NCI-H2029 (cell line): ENCODE measurements around the gene GBP2.

Experiments used
- DNase-seq: peaks from one replicate; lab custom pipeline; 2025; lab: John Stamatoyannopoulos, UW

GBP2 gene

GRCh38 chr1:89065079-89065868 lies 60.6 kb downstream of the GBP2 start, which contains the start of gene GBP1:
Gene GBP1, minus strand, starts transcription at chr1:89065208. Its CDS starts 1,974 bp downstream, at chr1:89063234.
- DNase-seq = peak; percentile 68

GRCh38 chr1:89064632-89065031 lies 61.3 kb downstream of the GBP2 start:
- DNase-seq = peak; percentile 61

GRCh38 chr1:89063094-89063493 lies 62.8 kb downstream of the GBP2 start:
- no peak for DNase-seq

- DNase-seq = no peak
These were observed 65.8 kb downstream of the GBP2 start for GRCh38 chr1:89060091-89060490.
